ENCODE data around the gene OPN1SW.

OPN1SW gene

GRCh38 chr7:128733278-128733645 is 42.3 kb downstream of the OPN1SW start:
- DNase-seq (ENCODE audit: low read depth in 2 of 2), result no peak

DNA sequence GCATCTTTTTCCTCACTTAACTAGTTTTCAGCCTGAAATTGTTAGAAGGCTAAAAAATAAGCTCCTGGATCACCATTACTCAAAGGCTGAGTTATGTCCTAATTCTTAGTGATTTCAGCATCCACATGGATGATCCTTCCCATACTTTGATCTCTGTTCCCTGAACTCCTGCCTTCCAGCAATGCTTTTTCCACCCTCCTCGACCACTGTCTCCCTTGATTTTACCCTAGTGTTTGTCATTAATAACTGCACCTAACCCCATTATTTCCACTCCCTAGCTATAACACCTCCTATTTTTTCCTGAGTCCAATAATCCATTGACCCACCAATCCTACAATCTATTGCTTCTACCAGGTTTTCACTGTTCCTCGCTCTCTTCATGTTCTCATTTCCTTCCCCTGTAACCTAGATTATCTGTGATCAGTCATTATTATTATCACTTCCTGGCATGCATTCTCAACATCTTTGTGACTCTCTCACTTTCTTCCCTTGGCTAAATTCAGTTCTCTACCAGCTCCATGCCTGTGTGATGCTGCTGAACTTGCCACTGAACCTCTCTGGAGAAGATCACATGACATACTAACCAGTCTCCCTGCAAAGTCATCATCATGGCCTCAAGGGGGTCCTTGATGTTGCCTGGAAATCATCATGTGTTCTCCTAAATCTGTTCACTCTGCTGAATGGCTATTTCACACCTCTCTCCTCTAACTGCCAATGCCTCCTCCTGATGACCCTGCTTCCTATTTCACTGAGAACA is 42.9 kb downstream of the OPN1SW start:
- DNase-seq (ENCODE audit: low read depth in 2 of 2), result no peak

DNA sequence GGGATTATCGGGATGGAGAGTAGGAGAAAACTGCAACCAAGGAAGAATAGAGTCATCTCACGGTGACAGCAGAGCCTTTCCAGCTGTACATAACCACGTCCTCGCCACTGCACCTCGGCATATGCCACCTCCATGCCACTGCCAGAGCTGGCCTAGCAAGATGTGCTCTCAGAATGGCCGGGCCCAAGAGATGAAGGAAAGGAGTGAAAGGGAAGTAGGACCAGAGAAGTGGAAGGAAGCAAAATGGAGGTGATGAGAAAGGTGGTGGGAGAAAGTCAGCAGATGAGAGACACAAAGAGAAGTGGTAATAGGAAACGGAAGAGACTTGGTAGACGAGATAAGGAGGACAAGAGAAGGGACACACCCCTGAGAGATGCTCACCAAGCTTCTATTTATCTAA is 44.4 kb downstream of the OPN1SW start:
- DNase-seq (ENCODE audit: low read depth in 2 of 2), result no peak

DNA sequence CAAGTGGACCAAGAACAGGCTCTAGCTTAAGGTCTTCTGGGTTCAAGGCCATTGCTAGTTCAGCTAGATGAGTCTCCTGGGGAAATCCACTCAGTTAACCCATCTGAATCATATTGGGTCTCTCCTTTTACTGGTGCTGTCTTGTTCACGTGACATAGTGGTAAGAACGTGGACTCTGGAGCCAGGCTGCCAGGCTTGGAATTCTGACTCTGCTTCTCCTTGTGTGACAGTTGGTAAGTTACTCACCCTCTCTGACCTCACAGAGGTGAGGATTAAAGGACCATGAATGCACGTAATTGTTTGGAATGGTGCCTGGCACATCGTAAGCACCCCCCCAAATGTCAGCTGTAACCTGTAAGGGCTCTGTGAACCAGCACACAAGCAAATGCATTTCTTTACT is 46.1 kb downstream of the OPN1SW start:
- DNase-seq (ENCODE audit: low read depth in 2 of 2), result no peak

GRCh38 chr7:128728598-128728997 is 47.0 kb downstream of the OPN1SW start:
- DNase-seq (ENCODE audit: low read depth in 2 of 2), result no peak

GRCh38 chr7:128727239-128727638 is 48.4 kb downstream of the OPN1SW start:
- DNase-seq (ENCODE audit: low read depth in 2 of 2), result no peak

DNA sequence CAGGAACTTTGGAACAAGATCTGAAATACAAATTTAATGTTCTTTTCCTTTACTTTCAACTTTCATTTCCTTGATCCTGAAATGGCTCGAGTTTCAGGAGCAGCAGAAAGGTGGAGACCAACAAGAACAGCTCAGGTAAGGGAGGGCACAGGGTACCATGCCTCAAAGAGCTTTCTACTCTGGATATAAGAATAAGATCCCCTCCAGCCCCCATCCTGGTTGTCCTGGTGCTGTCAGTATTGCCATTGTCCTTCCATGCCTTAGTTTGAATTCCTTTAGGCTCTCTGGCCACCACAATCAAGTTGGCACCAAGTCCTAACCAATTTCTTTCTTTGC is 48.9 kb downstream of the OPN1SW start:
- no peak for DNase-seq (ENCODE audit: low read depth in 2 of 2)

DNA sequence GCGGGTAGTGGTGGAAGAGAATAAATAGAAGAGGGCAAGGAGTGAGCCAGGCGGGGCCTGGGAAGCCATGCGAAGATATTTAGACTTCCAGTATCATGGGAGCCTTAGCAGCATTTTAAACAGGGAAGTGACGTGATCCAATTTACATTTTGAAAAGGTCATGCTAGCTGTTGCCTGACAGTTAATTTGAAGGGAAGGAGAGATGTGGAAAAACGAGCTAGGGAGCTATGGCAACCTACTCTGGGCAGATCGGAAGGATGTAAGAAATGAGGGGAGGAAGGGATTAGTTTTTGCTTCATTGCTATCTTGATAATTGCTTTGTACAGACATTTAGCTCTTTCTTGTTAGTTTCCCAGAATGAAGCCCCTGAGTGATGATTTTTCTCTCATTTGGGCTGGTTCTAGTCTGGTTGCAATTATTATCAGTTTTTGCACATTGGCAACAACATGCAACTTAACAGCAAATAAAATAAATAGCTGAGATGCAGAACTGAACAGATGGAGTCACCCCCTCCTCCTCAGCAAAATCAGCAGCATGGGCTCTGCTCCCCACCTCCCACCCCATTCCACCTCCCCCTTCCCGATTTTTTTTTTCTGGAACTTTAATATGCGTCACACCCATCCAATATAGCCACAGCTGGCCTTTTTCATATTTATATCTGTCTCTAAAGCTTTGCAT is 49.4 kb downstream of the OPN1SW start:
- no peak for DNase-seq (ENCODE audit: low read depth in 2 of 2)

- DNase-seq (ENCODE audit: low read depth in 2 of 2), result no peak
These were observed 50.1 kb downstream of the OPN1SW start for GRCh38 chr7:128725531-128725930.

DNA sequence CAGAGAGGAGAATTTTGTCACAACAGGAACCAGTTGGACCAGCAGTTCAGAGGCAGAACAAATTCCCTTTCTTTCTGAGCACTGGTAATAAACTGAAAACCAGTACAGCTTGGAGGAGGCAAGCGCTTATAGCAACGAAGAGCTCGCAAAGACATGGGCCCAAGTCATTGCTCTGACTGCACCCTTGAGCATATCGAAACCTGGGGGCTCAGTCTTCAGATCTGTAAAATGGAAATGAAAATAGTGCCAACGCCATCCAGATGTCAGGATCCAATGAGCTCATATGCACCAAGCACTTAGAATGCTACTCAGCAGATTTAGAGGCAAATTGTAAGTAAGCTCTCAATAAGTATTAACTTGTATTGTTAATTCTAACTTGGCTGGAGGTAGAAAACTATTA is 50.9 kb downstream of the OPN1SW start:
- no peak for DNase-seq (ENCODE audit: low read depth in 2 of 2)

Measured in stimulated activated CD4-positive, alpha-beta T cell treated with anti-CD3 and anti-CD28 coated beads, Interleukin-15, amount 100 ng/mL, for 48 hours (primary cell).